ENCODE results near the gene CACNA1G.

Gene CACNA1G

DNA sequence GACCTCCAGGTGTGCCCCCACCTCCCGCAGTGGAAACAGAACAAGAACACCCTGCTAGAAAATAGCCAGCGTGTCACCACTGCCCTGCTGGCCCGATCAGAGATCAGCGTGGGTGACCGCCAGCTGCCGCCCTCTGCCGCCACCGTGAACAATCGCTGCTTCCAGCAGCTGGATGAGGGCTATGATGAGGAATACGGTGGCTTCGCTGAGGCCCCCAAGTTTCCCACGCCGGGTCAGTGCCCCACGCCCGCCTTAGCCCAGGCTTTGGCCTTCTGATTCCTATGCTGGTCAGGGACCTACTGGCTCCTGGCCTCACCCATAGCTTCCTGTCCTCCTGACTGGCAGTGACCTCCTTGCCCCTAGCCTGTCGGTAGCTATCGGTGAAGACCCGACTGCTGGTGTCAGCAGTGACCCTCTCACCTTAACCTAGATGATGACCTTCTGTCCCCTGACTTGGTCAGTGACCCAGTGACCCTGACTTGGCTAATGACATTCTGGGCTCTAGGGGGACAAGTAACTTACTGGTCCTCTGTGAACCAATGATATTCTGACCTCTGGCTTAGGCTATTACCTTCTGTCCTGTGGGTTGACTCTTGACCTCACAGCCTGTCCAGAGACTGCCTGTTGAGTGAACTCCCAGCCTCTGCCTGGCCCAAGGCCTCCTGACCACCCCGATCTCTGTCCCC lies 11.1 kb upstream of the CACNA1G start:
- DNase-seq: no peak

DNA sequence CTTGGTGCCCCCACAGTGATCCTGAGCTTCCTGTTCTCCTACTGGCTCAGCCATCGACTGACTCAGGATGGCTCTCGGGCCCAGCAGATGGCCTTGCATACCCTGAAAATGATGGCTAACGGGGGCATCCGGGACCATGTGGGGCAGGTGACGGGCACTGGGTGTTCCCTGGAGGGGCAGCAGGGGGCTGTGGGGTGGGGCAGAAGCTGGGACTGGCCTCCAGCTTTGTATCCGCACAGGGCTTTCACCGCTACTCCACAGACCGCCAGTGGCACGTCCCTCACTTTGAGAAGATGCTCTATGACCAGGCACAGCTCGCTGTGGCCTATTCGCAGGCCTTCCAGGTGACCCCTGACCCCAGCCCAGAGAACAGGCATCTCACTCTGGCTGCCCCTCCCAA lies 10.5 kb upstream of the CACNA1G start:
- no peak for DNase-seq

DNA sequence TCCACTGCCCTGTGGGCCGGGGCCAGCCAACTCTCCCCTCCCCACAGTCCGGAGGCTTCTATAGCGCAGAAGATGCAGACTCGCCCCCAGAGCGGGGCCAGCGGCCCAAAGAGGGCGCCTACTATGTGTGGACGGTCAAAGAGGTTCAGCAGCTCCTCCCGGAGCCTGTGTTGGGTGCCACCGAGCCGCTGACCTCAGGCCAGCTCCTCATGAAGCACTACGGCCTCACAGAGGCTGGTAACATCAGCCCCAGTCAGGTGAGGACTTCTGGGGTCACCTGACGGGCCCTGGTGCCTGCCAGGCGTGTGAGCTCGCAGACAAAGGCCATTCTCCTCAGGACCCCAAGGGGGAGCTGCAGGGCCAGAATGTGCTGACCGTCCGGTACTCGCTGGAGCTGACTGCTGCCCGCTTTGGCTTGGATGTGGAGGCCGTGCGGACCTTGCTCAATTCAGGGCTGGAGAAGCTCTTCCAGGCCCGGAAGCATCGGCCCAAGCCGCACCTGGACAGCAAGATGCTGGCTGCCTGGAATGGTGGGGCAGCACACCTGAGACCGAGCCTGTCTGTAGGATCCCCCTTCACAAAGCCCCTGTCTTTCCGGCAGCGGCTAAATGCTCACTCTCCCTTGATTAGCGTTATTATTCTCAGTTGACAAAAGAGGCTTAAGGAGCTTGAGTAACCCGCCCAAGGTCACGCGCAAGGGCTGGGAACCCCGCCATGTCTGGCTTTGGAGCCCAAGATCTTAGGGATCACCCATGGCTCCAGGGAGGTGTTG lies 9.7 kb upstream of the CACNA1G start:
- DNase-seq: no peak

DNA sequence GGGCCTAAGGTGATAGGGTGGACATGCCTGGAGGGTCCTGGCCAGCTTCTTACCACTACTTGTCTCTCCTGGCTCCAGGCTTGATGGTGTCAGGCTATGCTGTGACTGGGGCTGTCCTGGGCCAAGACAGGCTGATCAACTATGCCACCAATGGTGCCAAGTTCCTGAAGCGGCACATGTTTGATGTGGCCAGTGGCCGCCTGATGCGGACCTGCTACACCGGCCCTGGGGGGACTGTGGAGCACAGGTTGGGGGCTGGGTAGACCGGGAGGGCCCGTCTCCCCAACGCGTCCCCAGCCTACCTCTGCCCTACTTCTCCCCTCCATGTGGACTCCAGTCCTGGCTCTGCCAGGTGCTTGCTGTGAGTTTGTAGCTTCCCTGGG lies 9.1 kb upstream of the CACNA1G start:
- no peak for DNase-seq

DNA sequence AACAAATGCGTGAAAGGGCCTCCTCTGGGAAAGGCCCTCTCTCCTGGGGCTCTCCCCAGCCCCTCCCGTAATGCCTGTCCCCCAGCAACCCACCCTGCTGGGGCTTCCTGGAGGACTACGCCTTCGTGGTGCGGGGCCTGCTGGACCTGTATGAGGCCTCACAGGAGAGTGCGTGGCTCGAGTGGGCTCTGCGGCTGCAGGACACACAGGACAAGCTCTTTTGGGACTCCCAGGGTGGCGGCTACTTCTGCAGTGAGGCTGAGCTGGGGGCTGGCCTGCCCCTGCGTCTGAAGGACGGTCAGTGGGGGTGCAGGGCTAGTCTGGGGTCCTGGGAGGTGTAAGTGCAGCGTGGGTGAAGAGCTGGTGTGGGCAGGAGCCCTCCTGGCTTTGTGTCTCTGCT lies 8.6 kb upstream of the CACNA1G start:
- DNase-seq: no peak

DNA sequence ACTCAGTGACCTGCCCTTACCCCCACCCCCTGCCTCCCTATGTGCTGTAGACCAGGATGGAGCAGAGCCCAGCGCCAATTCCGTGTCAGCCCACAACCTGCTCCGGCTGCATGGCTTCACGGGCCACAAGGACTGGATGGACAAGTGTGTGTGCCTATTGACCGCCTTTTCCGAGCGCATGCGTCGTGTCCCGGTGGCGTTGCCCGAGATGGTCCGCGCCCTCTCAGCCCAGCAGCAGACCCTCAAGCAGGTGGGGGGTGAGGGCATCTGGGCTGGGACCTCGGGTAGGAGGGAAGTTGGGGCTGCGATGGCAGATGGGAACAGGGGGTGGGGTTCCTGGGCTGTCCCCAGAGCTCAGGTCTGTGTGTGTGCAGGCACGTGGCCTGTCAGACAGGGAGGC lies 6.3 kb upstream of the CACNA1G start:
- no peak for DNase-seq

DNA sequence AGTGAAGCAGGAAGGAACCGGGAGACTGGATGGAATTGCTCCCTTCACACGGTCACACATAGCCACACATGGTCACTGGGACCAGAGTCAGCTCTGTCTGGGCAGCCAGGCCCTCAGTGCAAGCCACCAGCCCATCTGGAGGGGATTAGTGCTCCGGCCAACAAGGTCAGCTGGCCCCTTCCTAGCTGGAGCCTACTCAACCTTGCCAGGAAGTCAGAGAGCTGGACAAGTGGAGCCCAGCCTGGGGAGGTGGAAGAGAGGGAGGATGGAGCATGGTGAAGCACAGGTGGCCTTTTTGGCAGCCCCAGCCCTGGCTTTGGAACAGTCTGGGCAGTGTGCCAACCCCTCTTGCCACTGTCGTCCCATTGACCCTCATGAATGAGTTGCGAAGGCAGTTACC lies 3.7 kb upstream of the CACNA1G start:
- peak; percentile 58 for DNase-seq

DNA sequence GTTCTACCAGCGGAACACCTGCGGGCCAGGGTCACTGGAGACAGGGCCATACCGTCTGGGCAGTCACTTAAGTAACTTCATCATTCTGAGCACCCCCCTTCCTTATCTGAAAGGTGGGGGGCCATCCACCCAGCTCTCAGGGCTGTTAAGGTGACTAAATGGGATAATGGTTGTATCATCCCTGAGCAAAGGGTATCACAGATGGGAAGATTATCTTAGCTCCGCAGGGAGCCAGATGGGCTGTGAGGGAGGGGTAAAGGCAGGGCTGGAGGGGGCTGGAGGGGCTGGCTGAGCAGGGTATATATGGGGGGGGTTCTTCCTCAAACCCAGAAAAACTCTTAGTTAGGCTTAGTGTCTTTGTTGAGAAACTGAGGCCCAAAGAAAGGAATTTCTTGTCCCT lies 2.9 kb upstream of the CACNA1G start:
- DNase-seq: no peak

DNA sequence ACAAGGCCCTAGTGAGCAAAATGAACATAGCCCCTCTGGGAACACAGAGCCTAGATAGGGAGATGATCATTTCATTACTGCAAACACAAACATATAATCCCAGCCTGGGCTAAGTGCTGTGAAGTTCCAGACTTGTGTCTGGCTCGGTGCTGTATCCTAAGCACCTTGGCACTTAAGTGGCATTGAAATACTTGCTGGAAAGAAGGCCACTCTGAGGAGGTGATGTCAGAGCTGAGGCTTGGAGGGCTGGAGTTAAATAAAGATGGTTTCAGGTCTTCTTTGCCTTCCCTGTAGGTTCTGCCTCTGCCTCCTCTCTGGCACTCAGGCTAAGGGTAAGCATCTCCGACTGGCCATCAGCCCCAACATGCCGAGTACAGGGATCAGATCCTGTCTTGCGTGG lies 2.4 kb upstream of the CACNA1G start:
- DNase-seq: no peak

DNA sequence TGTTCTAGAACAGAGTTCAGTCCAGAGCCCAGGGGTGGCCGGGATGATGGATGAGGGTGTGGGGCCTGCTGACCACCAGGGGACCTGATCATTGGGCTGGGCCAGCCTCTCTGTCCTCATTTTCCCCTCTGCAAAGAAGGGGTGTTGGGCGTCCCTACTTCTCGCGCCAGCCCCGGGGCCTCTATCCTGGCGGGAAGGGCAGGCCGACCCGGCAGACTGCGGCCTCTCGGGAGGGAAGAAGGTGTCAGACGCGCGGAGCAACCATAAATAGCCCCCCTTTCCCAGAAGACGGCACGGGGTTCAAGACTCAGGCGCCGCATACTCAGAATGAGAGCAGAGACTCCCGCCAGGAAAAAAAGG lies 2.0 kb upstream of the CACNA1G start:
- no peak for DNase-seq

DNA sequence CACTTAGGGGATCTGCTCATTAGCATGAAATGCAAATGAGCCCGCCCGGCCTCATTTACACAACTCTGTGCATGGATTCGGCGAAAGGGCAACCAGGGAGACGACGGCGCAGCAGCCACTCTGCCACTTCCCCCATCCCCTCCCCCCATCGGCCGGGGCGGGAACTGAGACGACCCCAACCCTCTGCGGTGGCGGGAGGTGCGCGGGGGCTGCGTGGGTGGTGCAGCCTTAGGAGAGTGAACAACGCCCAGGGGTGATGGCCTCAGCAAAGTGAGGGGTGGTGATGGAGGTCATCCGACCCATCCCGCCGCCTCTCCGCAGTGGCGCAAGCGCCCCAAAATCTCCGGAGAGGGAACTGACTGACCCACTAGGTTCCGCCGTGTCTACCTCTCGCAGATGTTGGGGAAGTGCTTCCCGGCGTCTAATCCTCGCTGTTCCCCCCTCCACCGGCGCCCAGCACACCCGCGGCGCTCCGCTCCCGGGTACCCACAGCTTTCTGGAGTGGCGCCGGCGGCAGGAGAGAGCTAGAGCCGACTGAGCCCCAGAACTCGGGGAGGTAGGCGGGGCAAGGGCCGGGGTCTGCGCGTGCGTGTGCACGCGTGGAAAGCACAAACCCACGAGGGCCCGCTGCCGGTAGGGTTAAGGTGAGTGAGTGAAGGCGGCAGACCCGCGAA lies 1.4 kb upstream of the CACNA1G start:
- DNase-seq: no peak

DNA sequence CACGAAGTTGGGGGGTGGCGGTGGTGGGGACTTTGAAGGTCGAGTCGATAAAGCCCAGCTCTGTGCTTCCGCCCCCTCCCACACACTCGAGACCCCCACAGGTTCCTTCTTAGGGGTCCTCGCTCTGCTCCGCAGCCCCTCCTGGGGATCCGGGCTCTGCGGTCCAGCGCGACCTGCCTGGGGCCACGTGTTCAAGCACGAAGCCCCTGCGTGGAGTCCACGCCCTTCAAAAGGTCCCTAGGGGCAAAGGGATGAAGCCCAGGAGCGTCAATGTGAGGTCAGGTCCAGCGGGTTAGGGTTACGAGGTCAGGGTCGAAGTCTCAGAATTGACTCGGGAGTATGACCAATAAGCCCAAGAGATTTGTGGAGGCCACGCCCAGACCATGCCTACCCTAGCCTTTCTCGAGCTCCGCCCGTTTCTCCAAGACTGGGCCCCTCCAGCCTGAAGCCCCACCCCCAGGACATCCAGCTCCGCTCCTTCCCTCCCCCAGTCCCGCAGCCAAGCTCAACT lies 786 bp upstream of the CACNA1G start:
- DNase-seq: no peak

DNA sequence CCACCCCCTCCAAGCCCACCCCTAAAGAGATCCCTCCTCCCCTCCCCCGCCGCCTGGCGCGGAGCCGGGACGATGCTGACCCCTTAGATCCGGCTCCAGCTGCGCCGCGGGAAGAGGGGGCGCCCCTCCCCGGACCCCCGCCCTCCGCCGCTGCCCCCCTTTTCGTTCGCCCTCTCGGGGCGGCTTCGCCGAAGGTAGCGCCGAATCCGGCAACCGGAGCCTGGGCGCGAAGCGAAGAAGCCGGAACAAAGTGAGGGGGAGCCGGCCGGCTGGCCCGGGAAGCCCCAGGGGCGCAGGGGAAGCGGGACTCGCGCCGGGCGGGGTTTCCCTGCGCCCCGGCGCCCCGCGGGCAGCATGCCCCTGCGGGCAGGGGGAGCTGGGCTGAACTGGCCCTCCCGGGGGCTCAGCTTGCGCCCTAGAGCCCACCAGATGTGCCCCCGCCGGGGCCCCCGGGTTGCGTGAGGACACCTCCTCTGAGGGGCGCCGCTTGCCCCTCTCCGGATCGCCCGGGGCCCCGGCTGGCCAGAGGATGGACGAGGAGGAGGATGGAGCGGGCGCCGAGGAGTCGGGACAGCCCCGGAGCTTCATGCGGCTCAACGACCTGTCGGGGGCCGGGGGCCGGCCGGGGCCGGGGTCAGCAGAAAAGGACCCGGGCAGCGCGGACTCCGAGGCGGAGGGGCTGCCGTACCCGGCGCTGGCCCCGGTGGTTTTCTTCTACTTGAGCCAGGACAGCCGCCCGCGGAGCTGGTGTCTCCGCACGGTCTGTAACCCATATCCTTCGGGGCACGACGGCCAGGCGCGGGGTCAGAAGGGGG lies 623 bp downstream of the CACNA1G start:
- no peak for DNase-seq

DNA sequence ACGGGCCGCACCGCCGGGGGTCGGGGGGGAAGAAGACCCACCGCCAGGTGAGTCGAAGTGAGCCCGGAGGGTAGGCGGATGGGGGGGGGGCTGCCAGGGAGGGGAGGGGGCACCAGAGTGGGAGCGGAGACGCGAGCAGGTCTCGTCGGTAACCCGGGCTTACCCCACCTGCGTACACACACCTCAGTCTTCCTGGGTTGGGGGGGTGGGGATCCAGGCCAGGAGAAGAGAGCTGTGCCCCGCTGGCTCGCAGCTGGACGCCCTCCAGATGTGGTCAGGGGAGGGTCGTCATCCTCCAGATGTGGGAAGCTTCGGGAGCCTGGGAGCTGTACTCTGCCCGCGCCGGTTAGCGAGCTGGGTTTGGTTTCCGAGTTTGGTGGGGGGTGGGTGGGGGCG lies 1.2 kb downstream of the CACNA1G start:
- no peak for DNase-seq

DNA sequence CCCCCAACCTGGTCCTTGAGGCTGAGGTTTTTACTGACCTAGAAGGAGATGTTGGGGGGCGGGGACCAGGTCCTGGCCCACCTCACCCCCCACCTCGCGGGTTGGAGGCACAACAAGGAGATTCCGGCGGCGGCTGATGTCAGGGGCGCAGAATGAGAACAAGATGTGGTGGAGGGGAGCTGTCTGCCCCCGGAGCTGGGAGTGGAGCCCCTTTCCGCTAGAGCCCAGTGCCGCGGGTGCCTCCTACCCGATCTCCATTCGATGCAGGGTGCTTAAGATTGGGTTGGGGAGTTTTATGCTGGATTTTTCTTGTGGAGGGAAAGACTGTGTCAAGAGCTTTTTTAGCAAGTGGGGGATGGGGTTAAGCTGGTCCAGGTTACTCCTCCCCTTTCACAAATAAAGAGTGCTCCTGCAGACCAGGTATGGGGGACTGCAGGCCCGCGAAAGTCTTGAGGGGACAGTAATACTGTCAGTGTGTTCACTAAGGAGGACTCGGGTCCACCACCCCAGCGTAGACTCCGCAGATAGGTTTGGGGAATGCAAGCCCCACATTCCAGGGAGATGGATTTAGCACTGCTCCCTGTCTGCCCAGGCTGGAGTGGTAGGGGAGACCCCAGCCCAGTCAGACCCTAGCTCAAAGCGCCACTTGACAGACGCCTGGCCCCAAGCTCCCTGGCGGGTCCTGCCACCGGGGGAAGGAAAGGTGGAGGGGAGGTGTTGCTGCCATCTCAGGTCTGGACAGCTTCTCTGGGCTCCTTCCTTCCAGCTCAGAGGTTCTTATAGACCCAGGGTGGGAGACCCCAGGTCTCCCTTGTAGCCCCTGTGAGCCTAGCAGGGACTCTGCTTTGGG lies 2.0 kb downstream of the CACNA1G start:
- DNase-seq: no peak

DNA sequence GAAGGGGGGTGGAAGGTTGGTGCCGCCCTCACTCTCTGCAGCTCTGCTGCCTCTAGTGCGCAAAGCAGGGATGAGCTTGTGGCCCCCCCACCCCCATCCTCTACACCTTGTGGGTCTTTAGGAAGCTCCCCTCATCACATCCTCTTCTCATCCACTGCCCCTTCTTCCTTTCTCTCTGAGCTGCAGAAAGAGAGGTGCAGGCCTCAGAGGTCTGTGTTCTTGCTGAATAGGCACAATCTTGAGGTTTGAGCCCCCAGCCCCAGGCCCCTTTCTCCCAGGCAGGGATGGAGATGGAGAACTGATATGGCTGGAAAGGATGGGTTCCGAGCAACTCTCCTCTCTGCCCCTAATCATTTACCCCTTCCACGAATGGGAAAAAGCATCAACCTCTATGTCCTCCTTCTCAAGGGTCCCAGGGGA lies 2.6 kb downstream of the CACNA1G start:
- DNase-seq: no peak

DNA sequence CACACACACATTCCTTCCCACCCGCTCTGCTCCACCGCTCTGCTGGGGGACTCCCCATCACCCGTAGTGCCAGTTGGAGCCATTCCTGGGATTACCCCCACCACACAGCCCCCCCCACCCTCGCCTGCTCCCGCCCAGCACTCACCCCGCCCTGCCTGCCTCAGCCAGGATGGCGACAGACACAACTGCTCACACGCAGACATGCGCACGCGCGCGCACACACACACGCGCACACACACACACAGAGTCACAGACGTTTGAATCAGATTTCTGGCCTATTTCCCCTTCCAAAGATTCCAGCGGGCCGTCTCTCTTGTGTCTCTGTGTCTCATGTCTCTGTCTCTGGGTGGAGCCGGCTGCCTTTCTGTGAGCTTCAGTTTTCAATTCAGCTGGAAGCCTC lies 4.4 kb downstream of the CACNA1G start:
- DNase-seq: no peak

DNA sequence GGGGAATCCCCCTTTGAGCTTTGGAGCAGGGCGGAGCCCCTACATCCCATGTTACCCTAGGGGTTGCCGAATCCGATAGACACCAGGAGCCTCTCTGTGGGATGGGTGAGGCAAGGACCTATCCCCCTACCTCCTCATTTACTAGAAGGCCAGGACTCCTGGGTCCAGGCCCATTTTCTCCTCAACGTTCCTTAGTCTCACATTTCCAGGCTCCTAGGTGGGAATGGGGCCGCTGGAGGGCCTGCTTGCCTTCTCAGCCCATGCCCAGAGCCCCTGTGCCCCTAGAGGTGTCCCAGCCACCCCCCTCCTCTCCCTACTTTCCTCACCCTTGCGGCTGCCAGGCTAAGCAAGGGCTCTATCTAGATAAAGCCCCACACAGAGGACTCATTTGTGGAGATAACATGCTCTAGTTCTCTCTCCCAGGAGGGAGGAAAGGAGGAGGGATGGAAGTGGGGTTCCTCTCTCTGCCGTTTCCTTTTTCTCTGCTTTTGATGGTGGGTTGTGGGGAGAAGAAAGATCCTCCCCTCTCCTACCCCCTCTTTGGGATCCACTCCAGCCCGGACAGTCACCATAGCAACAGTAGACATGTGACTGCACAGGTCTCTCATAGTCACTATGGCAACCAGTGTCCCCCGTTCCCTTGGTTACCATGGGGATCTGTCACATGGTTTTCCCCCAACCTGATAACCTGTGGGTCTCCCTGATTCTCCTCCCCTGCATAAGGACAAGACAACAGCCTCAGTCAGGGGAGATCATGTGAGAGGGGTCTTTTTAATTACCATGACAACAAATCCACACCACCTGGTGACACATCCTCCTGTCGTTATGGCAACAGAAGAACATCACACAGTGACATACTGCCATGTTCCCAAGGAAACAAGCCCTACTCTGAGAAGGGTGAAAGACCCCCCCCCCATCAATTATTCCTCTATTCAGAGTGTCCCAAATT lies 5.2 kb downstream of the CACNA1G start:
- DNase-seq: no peak

DNA sequence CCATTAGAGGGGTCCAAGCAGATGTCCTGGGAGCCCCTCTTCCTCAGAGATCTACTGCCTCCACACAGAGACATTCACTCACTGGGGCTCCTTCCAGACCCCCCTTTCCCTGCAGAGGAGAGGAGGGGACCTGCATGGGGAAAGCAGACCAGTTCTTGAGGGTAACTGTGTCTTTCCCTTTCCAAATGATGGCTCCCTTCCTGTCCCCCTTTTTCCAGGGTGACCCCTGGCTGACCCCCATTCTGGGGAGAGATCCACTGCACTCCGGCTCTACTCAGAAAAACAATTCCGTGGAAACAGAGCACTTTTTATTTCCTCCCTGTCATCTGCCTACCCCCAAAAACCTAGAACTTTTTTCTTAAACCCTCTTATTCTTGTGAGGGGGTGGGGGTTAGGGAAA lies 6.4 kb downstream of the CACNA1G start:
- DNase-seq: no peak

DNA sequence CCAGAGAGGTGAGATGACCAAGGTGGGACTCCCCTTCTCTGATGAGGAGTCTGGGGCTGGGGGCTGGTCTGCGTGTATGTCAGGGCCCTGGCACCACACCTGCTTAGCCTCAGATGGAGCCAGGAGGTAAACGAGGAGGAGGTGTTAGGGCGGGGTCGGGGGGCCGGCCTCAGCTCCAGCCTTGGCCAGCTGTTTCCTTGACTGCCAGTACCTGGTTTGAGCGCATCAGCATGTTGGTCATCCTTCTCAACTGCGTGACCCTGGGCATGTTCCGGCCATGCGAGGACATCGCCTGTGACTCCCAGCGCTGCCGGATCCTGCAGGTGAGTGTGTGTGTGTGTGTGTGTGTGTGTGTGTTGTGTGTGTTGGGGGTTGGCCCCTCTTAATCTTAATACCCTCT lies 8.1 kb downstream of the CACNA1G start:
- DNase-seq: no peak

DNA sequence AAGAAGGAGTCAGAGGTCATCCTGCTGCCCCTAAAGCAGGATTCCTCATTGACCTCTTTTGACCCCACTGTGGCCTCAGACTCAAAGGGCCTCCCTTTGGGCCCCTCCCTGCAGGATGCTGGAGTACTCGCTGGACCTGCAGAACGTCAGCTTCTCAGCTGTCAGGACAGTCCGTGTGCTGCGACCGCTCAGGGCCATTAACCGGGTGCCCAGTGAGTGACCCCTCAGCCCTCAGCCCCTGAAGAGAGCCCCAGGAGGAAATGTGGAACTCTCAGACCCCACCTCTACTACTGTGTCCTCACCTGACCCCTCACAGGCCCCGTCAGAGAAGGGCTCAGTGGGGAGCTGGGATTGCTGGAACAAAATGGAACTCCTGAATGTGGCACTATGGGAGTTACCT lies 9.1 kb downstream of the CACNA1G start:
- no peak for DNase-seq
